Measurements from ENCODE around the gene HMX3.

DNA sequence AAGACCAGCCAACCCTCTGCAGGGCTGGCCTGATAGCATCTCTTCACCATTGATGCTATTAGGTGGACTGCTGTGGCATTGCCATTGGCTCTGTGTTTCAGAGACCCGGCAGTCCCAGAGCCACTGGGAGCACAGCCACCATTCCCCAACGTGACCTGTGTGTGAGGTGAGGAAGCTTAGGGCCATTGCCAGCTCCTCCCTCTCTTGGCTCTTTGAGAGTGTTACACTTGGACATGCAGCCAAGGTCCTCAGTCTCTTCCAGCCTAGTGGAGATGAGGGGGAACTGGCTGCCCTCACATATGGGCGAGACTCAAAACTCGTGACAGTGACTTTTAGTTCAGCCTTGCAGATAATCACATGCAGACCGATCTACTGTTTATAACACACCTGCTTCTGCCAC, 39.3 kb upstream of the HMX3 start:
- TF ChIP-seq POLR2AphosphoS5 (IDR thresholded peaks at IDR 0.05) (no peak), EP300 (conservative IDR thresholded peaks at IDR 0.05; ENCODE audit: poor library complexity, severe bottlenecking) (no peak), EZH2 (IDR thresholded peaks at IDR 0.05; ENCODE audit: borderline replicate concordance, insufficient read depth, low read length, poor library complexity, severe bottlenecking) (no peak), SMC3 (conservative IDR thresholded peaks at IDR 0.05; ENCODE audit: poor library complexity) (no peak), RAD21 (conservative IDR thresholded peaks at IDR 0.05) (no peak)
- TF ChIP-seq, protein P1, sequence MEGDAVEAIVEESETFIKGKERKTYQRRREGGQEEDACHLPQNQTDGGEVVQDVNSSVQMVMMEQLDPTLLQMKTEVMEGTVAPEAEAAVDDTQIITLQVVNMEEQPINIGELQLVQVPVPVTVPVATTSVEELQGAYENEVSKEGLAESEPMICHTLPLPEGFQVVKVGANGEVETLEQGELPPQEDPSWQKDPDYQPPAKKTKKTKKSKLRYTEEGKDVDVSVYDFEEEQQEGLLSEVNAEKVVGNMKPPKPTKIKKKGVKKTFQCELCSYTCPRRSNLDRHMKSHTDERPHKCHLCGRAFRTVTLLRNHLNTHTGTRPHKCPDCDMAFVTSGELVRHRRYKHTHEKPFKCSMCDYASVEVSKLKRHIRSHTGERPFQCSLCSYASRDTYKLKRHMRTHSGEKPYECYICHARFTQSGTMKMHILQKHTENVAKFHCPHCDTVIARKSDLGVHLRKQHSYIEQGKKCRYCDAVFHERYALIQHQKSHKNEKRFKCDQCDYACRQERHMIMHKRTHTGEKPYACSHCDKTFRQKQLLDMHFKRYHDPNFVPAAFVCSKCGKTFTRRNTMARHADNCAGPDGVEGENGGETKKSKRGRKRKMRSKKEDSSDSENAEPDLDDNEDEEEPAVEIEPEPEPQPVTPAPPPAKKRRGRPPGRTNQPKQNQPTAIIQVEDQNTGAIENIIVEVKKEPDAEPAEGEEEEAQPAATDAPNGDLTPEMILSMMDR (IDR thresholded peaks at IDR 0.05; ENCODE audit: poor library complexity, severe bottlenecking): no peak
- TF ChIP-seq, protein P2, sequence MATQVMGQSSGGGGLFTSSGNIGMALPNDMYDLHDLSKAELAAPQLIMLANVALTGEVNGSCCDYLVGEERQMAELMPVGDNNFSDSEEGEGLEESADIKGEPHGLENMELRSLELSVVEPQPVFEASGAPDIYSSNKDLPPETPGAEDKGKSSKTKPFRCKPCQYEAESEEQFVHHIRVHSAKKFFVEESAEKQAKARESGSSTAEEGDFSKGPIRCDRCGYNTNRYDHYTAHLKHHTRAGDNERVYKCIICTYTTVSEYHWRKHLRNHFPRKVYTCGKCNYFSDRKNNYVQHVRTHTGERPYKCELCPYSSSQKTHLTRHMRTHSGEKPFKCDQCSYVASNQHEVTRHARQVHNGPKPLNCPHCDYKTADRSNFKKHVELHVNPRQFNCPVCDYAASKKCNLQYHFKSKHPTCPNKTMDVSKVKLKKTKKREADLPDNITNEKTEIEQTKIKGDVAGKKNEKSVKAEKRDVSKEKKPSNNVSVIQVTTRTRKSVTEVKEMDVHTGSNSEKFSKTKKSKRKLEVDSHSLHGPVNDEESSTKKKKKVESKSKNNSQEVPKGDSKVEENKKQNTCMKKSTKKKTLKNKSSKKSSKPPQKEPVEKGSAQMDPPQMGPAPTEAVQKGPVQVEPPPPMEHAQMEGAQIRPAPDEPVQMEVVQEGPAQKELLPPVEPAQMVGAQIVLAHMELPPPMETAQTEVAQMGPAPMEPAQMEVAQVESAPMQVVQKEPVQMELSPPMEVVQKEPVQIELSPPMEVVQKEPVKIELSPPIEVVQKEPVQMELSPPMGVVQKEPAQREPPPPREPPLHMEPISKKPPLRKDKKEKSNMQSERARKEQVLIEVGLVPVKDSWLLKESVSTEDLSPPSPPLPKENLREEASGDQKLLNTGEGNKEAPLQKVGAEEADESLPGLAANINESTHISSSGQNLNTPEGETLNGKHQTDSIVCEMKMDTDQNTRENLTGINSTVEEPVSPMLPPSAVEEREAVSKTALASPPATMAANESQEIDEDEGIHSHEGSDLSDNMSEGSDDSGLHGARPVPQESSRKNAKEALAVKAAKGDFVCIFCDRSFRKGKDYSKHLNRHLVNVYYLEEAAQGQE (IDR thresholded peaks at IDR 0.05; ENCODE audit: borderline replicate concordance): no peak
